GM06990 (cell line): ENCODE results near the gene VPS37D.

Experiments used
- DNase-seq: peaks from one replicate; pipeline ENCODE4 v3.0.0-alpha.2; 2011; ENCODE audit not compliant: insufficient read length; ENCODE audit errors: extremely low read depth
- H3K27me3 ChIP-seq: replicated peaks from 2 replicates; pipeline ENCODE4 v1.6.0; 2011; ENCODE audit warnings: low read length; ENCODE audit not compliant: control insufficient read depth, insufficient read depth
- H3K36me3 ChIP-seq: 2 replicates; pipeline ENCODE4 v1.5.1; 2011; ENCODE audit warnings: low read length; ENCODE audit not compliant: control insufficient read depth, insufficient read depth
- H3K4me3 ChIP-seq: replicated peaks from 2 replicates; pipeline ENCODE4 v1.5.1; 2011; ENCODE audit warnings: low read depth, mild to moderate bottlenecking, control low read depth, low read length
- TF ChIP-seq, protein P1 (sequence below): IDR thresholded peaks from 2 replicates; pipeline ENCODE4 v1.5.1; 2011; ENCODE audit warnings: low read length, control low read depth, mild to moderate bottlenecking, inconsistent platforms; ENCODE audit not compliant: insufficient read depth, poor library complexity, severe bottlenecking

VPS37D gene

DNA sequence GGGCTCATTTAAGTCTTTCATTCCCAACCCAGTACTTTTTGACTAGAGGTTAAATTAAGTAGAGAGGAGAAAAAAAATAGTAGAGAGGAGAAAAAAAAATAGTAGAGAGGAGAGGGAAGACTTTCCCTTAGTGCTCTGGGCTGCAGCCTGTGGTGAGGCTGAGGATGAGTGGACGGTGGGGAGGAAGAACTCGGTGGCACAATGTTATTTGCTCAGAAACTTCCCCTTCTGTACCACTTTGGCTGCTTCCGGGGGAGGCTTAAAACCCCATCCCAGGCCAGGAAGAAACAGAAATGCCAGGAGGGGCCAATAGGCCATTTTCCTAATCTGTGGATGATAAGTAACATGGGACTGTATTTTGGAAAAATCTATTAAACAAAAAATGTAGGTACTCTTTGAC is 28.7 kb upstream of the VPS37D start:
- Histone ChIP-seq H3K36me3 (no peaks in the 10 kb centered on the region), H3K27me3 (no peaks in the 10 kb centered on the region), H3K4me3 (no peak overlapping the region)
- DNase-seq: no peak
- TF ChIP-seq, protein P1, sequence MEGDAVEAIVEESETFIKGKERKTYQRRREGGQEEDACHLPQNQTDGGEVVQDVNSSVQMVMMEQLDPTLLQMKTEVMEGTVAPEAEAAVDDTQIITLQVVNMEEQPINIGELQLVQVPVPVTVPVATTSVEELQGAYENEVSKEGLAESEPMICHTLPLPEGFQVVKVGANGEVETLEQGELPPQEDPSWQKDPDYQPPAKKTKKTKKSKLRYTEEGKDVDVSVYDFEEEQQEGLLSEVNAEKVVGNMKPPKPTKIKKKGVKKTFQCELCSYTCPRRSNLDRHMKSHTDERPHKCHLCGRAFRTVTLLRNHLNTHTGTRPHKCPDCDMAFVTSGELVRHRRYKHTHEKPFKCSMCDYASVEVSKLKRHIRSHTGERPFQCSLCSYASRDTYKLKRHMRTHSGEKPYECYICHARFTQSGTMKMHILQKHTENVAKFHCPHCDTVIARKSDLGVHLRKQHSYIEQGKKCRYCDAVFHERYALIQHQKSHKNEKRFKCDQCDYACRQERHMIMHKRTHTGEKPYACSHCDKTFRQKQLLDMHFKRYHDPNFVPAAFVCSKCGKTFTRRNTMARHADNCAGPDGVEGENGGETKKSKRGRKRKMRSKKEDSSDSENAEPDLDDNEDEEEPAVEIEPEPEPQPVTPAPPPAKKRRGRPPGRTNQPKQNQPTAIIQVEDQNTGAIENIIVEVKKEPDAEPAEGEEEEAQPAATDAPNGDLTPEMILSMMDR: no peak

DNA sequence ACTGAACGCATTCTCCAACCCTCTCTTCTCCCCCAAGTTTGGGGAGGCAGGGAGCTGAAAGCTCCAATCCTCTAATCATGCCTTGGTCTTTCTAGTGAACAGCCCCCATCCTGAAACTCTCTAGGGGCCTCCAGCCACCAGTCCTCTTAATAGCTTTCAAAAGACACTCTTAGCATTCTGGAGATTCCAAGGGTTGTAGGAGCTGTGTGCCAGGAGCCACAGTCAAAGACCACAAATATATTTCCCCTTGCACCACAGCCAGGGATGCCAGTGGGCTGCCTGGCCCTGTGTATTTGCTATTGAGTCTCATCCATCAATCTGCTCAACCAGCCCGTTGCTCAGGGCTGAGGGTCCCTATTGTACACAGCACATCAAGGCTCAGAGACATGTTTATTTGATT is 24.8 kb upstream of the VPS37D start:
- Histone ChIP-seq H3K36me3 (no peaks in the 10 kb centered on the region), H3K4me3 (no peak overlapping the region), H3K27me3 (no peaks in the 10 kb centered on the region; the same call in 1 of the 2 replicates)
- no peak for DNase-seq
- TF ChIP-seq, protein P1: no peak

DNA sequence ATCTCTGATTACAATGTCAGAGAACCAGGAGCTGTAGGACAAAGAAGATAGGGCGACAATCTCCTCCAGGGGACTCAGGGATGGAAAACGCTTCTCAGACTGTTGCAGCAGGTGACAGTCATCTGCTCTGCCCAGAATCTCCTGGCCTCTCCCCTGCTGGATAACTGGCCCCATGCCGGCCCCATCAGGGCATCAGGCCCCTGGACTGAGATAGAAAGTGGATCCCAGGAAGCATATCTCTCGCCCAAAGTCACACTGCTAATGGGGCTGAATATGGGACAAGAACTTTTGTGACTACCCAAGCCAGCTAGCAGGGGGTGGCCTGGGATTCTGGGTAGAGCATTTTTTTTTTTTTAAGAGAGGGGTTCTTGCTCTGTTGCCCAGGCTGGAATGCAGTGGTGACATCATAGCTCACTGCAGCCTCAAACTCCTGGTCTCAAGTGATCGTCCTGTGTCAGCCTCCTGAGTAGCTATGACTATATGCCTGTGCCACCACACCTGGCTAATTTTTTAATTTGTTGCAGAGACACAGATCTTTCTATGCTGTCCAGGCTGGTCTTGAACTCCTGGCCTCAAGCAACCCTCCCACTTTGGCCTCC is 22.8 kb upstream of the VPS37D start:
- Histone ChIP-seq H3K36me3 (no peaks in the 10 kb centered on the region), H3K4me3 (no peak overlapping the region), H3K27me3 (no peaks in the 10 kb centered on the region; the same call in 1 of the 2 replicates)
- DNase-seq: no peak
- TF ChIP-seq, protein P1: no peak

DNA sequence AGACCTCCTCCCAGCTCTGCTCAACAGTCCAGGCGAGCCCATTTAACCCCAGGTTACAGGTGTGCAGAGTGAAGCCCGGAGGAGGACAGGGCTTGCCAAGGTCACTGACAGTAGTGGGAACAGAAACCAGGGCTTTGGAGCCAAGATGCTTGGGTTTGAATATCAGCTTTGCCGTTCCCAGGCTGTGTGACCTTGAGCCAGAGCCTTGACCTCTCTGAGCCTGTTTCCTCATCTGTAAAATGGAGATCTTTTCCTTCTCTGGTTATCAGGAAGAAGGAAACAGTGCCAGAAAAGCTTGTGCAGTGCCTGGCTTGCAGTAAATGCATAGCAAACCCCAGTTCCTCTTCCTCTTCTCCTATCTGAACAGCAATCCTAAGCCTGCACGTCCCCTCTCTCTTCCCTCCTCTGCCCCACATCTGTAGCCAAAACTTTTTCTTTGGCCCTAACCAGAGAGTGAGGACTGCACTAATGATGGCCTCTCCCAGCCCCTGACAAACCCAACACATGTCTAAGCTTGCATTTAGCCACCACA is 21.9 kb upstream of the VPS37D start:
- TF ChIP-seq, protein P1: no peak
- H3K4me3 ChIP-seq: no peak overlapping the region
- no peaks in the 10 kb centered on the region; the same call in 1 of the 2 replicates for H3K27me3 ChIP-seq
- no peak for DNase-seq
- H3K36me3 ChIP-seq: no peaks in the 10 kb centered on the region

DNA sequence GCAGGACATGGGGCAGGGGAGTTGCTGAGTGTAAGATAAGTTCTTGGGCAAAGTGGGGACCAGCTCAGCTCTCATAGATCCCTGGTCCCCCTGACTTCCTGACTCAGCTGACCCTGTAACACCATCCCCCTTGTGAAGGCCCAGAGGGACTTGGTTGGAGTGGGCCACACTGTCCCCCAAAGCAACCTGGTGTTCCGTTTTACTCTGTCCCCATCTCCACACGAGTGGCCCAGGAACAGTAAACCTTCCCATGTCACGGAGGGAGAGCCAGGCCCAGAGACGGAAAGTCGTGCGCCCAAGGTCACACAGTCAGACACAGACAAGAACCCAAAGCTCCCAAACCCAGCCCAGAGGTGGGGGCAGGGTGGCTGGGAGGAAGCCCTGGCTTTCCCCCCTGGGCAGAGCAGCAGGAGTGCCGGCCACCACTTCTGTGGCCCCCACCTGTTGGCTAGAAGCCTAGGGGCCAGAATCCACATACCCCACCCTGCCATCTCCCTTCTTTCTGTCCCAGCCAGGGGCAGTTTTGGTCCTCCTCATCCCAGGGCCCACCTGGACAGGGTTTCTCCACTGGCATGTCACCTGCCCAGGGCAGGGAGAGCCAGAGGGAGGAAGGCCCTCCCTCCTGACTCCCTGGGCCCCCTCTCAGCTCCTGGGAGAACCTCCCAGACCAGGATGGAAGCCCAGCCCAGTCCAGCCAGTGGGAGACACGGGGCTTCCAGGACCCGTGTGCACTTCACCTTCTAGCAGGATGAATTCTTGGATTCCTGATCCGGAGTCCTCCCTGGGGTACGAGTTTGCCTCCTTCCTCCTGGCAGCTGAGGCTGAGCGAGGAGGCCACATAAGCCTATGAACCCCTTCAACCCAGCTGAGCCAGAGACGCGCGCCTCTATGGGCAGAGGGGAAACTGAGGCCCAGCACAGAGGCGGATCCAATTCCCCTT is 20.6 kb upstream of the VPS37D start:
- Histone ChIP-seq H3K27me3 (no peaks in the 10 kb centered on the region; the same call in 1 of the 2 replicates), H3K36me3 (no peaks in the 10 kb centered on the region), H3K4me3 (no peak overlapping the region)
- DNase-seq: no peak
- TF ChIP-seq, protein P1: no peak
